ENCODE results near the gene NFIA.
A peak's percentile ranks its signal among the peaks of the same experiment; 100 is the strongest.

The NFIA gene

DNA sequence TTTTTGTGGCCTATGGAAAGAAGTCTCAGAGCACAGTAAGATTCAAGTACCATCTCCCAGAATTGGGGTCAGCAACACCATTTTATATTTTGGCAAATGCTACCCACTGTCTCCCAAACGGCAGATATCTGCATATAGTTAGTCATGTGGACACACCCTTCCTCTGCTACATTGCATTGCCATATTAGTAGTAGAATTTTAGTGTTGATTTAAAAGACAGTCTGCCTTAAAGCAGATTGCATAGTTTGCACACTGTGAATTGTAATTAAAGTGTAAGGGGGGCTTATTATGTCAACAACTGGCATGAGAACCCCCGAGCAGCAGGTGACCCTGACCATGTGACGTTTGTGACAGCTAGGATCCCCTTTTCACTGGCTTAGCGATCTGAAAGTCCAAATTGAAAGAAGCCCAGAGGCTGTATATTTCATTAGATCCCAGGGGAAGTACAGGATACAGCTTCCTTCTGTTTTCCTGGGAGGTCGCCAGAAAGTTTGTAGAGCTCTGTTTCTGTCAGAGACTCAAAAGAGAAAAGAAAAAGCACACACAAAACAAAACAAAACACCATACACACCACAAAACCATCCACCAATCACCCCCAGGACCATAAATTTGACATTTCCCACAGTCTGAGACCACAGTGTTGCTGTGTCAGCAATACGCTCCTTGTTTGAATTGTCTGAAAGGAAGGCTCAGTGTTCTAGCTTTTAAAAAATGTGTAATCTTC is 172.4 kb downstream of the NFIA start:
- Mint-ChIP-seq H3K36me3 (ENCODE audit: insufficient read depth) (peaks cover 8% of the 10 kb centered on the region), H3K4me3 (peak overlapping the region; percentile 48 to 76), H3K27me3 (no peaks in the 10 kb centered on the region), H3K4me1 (ENCODE audit: low read depth in 2 of 2) (peaks cover 23 to 32% of the 10 kb centered on the region in 2 donors), H3K27ac (peak overlapping the region; percentile 29 to 57), H3K9me3 (no peaks in the 10 kb centered on the region)
- ATAC-seq (replicated peaks) (peak; percentile 79), DNase-seq (peak in 1 of 3 experiments; percentile 5)

- Mint-ChIP-seq H3K4me3 (peak overlapping the region; percentile 48 to 76), H3K9me3 (no peaks in the 10 kb centered on the region), H3K4me1 (ENCODE audit: low read depth in 2 of 2) (peaks cover 23 to 32% of the 10 kb centered on the region in 2 donors), H3K27ac (peak overlapping the region; percentile 29 to 57), H3K36me3 (ENCODE audit: insufficient read depth) (peaks cover 8% of the 10 kb centered on the region), H3K27me3 (no peaks in the 10 kb centered on the region)
- ATAC-seq (replicated peaks) (peak; percentile 36), DNase-seq (no peak)
These were observed 173.0 kb downstream of the NFIA start for GRCh38 chr1:61255358-61255703.

DNA sequence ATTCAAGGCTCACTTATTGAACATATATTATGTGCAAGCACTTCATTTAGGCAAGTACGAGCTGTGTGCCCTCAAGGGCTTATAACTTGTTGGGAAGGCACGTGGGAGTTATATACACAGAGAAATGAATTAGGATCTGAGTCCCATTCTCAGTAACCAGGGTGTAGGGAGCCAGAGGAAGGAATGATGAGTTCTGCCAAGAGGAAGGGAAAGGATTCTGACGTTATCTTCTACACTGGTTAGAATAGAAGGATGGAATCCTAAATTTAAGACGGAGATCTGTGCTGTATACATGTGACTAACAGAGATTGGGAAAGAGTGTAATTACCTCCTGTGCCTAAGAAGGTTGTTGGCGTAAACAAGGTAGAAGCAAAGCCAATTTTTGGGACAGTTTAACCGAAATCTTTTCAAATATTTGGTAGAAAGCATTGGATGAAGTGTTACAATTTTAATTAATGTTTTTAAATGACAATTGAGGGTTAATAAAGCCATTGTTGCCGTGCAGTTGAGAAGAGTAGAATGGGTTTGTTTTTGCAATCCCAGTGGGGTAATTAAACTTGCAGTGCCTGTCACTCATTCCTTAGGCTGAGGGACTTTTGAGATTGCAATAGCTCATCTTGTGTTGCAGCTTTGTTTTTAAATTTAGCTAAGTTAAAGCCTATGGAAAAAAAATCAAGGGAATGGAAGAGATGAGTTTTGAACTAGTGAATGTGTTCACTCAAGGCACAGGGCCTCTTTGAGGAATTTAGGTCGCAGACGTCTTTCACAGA is 177.2 kb downstream of the NFIA start:
- H3K27ac Mint-ChIP-seq = no peak overlapping the region
- no peaks in the 10 kb centered on the region for H3K9me3 Mint-ChIP-seq
- no peak overlapping the region for H3K4me3 Mint-ChIP-seq
- H3K27me3 Mint-ChIP-seq = no peaks in the 10 kb centered on the region
- no peak for ATAC-seq (replicated peaks)
- H3K4me1 Mint-ChIP-seq (ENCODE audit: low read depth in 2 of 2) = peaks cover 10 to 13% of the 10 kb centered on the region in 2 donors
- no peaks in the 10 kb centered on the region for H3K36me3 Mint-ChIP-seq (ENCODE audit: insufficient read depth)
- no peak for DNase-seq

- H3K4me3 Mint-ChIP-seq = no peak overlapping the region
- no peak for ATAC-seq (replicated peaks)
- no peak overlapping the region for H3K27ac Mint-ChIP-seq
- H3K36me3 Mint-ChIP-seq (ENCODE audit: insufficient read depth) = no peaks in the 10 kb centered on the region
- peaks cover 4 to 7% of the 10 kb centered on the region in 2 donors for H3K4me1 Mint-ChIP-seq (ENCODE audit: low read depth in 2 of 2)
- H3K27me3 Mint-ChIP-seq = no peaks in the 10 kb centered on the region
- no peaks in the 10 kb centered on the region for H3K9me3 Mint-ChIP-seq
- no peak for DNase-seq
These were observed 177.8 kb downstream of the NFIA start for GRCh38 chr1:61260171-61260570.

DNA sequence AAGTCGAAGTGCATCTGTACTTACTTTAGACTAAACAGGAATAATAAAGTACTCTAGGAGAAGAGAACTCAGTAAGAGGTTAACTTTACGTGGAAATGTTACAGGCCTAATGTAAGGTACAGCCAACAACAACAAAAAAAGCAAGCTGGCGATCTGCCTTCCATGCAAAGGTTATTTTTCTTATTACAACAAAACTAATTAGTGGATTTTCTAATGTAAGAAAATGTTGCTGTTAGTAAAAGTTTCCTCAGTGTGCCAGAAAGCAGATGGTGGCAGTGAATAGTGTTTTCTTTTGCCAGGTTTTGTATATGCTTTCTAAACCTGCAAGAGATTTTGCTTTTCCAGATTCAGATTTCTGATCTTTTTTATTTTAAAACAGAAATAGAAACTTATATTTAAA is 179.2 kb downstream of the NFIA start:
- H3K27ac Mint-ChIP-seq = no peak overlapping the region
- ATAC-seq (replicated peaks) = no peak
- no peaks in the 10 kb centered on the region for H3K4me1 Mint-ChIP-seq (ENCODE audit: low read depth in 2 of 2)
- H3K4me3 Mint-ChIP-seq = no peak overlapping the region
- no peak for DNase-seq
- no peaks in the 10 kb centered on the region for H3K27me3 Mint-ChIP-seq
- H3K9me3 Mint-ChIP-seq = no peaks in the 10 kb centered on the region
- H3K36me3 Mint-ChIP-seq (ENCODE audit: insufficient read depth) = no peaks in the 10 kb centered on the region

GRCh38 chr1:61263905-61264824 is 181.8 kb downstream of the NFIA start:
- Mint-ChIP-seq H3K4me1 (ENCODE audit: low read depth in 2 of 2) (peaks cover 0 to under 1% of the 10 kb centered on the region in 2 donors), H3K9me3 (no peaks in the 10 kb centered on the region), H3K4me3 (no peak overlapping the region), H3K27ac (no peak overlapping the region), H3K36me3 (ENCODE audit: insufficient read depth) (no peaks in the 10 kb centered on the region), H3K27me3 (no peaks in the 10 kb centered on the region)
- ATAC-seq (replicated peaks) = no peak
- no peak for DNase-seq

DNA sequence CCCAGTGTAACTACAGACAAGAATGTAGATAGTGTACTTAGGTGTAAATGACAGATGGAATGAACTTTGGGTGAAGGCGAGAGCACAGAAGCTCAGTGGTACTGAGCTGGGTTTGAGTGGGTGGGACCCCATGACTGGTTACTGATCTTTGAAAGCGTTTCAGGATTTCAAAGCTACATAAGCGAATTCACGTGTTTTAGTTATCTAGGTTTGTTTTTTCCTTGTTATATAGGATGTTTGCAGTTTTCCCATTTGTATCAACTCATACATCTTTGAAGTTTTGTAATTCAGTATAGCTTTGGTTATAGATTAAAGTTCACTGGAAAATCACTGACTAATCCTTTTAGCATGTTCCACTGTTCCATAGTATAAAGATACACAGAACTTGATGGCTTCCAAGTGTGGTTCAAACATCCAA is 182.5 kb downstream of the NFIA start:
- H3K36me3 Mint-ChIP-seq (ENCODE audit: insufficient read depth) = no peaks in the 10 kb centered on the region
- H3K4me1 Mint-ChIP-seq (ENCODE audit: low read depth in 2 of 2) = peaks cover 2 to 7% of the 10 kb centered on the region in 2 donors
- H3K27me3 Mint-ChIP-seq = no peaks in the 10 kb centered on the region

DNA sequence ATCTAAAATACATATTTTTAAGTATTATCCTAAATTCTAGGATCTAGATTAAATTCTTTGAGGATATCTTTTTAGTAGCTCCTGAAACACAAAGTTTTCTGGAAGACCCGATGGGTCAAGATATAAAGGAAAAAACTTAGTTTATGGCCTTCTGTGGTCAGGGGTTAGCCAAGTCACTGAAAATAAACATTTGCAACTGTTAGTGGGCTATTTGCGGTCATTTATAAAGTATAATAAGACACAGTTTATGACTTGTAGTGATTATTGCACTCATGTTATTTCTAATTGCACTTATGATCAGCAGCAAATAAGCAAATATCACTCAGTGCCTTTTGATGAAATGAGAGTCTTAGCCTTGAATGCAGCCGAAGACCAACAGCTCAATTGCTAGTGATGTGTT is 183.3 kb downstream of the NFIA start:
- ATAC-seq (replicated peaks) = no peak
- Mint-ChIP-seq H3K27me3 (no peaks in the 10 kb centered on the region), H3K4me3 (no peak overlapping the region)

More for the DNA sequence above, 182.5 kb downstream of the NFIA start:
- H3K27ac Mint-ChIP-seq = no peak overlapping the region
- no peaks in the 10 kb centered on the region for H3K9me3 Mint-ChIP-seq
- ATAC-seq (replicated peaks) (no peak), DNase-seq (no peak)
- H3K4me3 Mint-ChIP-seq = no peak overlapping the region

GRCh38 chr1:61266738-61267137 is 184.4 kb downstream of the NFIA start:
- H3K27me3 Mint-ChIP-seq = no peaks in the 10 kb centered on the region
- no peaks in the 10 kb centered on the region for H3K36me3 Mint-ChIP-seq (ENCODE audit: insufficient read depth)
- DNase-seq = no peak
- peaks cover 8 to 23% of the 10 kb centered on the region in 2 donors for H3K4me1 Mint-ChIP-seq (ENCODE audit: low read depth in 2 of 2)
- no peak overlapping the region for H3K27ac Mint-ChIP-seq
- ATAC-seq (replicated peaks) = no peak
- H3K4me3 Mint-ChIP-seq = no peak overlapping the region
- H3K9me3 Mint-ChIP-seq = no peaks in the 10 kb centered on the region

More for the DNA sequence above, 183.3 kb downstream of the NFIA start:
- no peaks in the 10 kb centered on the region for H3K9me3 Mint-ChIP-seq
- no peaks in the 10 kb centered on the region for H3K36me3 Mint-ChIP-seq (ENCODE audit: insufficient read depth)
- H3K4me1 Mint-ChIP-seq (ENCODE audit: low read depth in 2 of 2) = peaks cover 6 to 15% of the 10 kb centered on the region in 2 donors
- H3K27ac Mint-ChIP-seq = no peak overlapping the region
- no peak for DNase-seq

DNA sequence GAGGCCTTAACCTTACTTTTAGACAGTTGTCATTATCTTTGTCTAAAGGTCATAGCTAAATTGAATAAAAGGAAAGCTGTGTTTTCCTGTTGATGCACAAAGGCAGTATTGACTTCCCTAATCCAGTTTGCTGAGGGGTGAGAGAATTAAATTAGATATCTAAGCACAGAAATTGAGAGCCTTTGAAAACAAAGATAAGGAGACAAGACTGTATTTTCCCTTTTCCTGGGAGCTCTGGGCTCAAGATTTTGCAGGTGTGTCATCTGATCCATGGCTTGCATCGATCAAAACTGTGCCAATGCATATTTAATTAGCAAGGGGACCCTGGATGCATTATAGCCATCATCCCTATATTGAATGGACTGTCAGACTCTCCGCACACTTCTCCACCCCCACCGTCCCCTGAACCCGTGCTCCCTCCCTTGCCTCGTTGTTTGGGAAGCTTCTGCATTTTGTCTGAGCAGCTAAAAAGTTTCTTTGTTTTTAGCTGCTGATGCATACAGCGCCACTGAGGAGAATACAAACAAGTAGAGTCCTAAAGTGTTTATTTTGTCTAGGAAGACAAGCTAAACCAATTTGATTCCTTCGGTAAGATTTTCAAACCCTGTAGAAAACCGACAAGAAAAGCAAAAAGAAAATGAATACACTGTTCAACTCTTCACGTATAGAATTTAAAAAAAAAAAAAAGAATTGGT is 186.3 kb downstream of the NFIA start:
- H3K36me3 Mint-ChIP-seq (ENCODE audit: insufficient read depth) = no peaks in the 10 kb centered on the region
- H3K4me3 Mint-ChIP-seq = no peak overlapping the region
- no peak for DNase-seq
- no peaks in the 10 kb centered on the region for H3K9me3 Mint-ChIP-seq
- no peaks in the 10 kb centered on the region for H3K27me3 Mint-ChIP-seq
- H3K27ac Mint-ChIP-seq = no peak overlapping the region
- peaks cover 8 to 27% of the 10 kb centered on the region in 2 donors for H3K4me1 Mint-ChIP-seq (ENCODE audit: low read depth in 2 of 2)
- no peak for ATAC-seq (replicated peaks)

DNA sequence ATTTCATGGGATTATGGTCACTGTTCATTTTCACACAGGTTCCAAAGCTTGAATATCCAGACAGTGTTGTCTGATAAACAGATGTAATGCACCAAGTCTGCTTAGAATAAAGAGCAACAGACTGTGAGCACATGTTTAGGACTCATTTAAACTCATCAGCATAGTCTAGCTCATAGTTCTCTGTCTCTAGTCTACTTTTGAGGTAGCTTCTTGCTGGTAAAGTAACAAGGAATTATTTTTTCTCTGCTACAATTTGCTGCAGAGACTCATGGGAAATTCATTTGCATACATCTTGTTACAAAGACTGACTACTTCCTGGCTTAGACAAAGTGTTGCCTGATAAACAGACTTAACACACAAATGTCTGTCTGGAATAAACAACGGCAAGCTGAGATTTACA is 187.2 kb downstream of the NFIA start:
- no peaks in the 10 kb centered on the region for H3K36me3 Mint-ChIP-seq (ENCODE audit: insufficient read depth)
- no peak for ATAC-seq (replicated peaks)
- H3K9me3 Mint-ChIP-seq = no peaks in the 10 kb centered on the region
- no peak for DNase-seq
- peak overlapping the region; percentile 19 to 41 for H3K4me3 Mint-ChIP-seq
- H3K4me1 Mint-ChIP-seq (ENCODE audit: low read depth in 2 of 2) = peaks cover 8 to 27% of the 10 kb centered on the region in 2 donors
- peak overlapping the region in 1 of 2 donors; percentile 68 for H3K27ac Mint-ChIP-seq
- no peaks in the 10 kb centered on the region for H3K27me3 Mint-ChIP-seq

DNA sequence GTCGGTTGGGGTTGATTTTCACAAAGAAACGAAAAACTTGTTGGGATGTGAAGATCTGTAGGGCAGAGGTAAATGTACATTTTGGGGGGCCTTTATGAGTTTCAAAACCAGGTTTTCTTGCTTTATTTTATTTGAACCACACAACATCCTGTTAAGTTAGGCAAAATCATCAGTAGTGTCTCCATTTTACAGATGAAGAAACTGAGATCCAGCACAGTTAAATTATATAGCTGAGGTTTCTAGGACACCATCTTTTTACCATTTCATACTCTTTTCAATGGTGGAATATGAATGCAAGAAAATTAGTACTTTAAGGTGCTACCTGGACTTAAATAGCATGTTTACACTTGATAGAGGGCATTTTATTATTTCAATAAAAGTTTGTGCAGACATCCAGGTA is 187.7 kb downstream of the NFIA start:
- H3K27me3 Mint-ChIP-seq = no peaks in the 10 kb centered on the region
- H3K4me1 Mint-ChIP-seq (ENCODE audit: low read depth in 2 of 2) = peaks cover 8 to 27% of the 10 kb centered on the region in 2 donors
- no peak for DNase-seq
- H3K4me3 Mint-ChIP-seq = peak overlapping the region; percentile 19 to 42
- H3K27ac Mint-ChIP-seq = peak overlapping the region in 1 of 2 donors; percentile 68
- no peaks in the 10 kb centered on the region for H3K36me3 Mint-ChIP-seq (ENCODE audit: insufficient read depth)
- H3K9me3 Mint-ChIP-seq = no peaks in the 10 kb centered on the region
- ATAC-seq (replicated peaks) = no peak
